ENCODE data around the gene TSPAN11.

GRCh38 chr12:31029468-31029867, 102.9 kb downstream of the TSPAN11 start:
- TF ChIP-seq CTCF (IDR thresholded peaks at IDR 0.05) (no peak), EP300 (IDR thresholded peaks at IDR 0.05) (no peak), POLR2A (IDR thresholded peaks at IDR 0.05; ENCODE audit: low read length) (no peak), RCOR1 (IDR thresholded peaks at IDR 0.05; ENCODE audit: low read depth, low read length) (no peak), MYC (IDR thresholded peaks at IDR 0.05; ENCODE audit: borderline replicate concordance, low read length) (no peak), RFX5 (IDR thresholded peaks at IDR 0.05) (no peak), E2F6 (IDR thresholded peaks at IDR 0.05; ENCODE audit: borderline replicate concordance, low read depth) (no peak), POLR2AphosphoS2 (conservative IDR thresholded peaks at IDR 0.05; ENCODE audit: low read length) (no peak), ZFP36 (IDR thresholded peaks at IDR 0.05; ENCODE audit: borderline replicate concordance, partially characterized antibody) (no peak), RAD21 (conservative IDR thresholded peaks at IDR 0.05 in 1 of 2, IDR thresholded peaks at IDR 0.05 in 1 of 2) (no peak), GATA3 (IDR thresholded peaks at IDR 0.05; ENCODE audit: borderline replicate concordance) (no peak), MAFK (IDR thresholded peaks at IDR 0.05; ENCODE audit: partially characterized antibody) (no peak), JUNB (IDR thresholded peaks at IDR 0.05) (no peak), FOXS1 (CRISPR knock-in tag; IDR thresholded peaks at IDR 0.05) (no peak)

Measured in A549 (cell line).